ENCODE results near the gene MGAT3.
A peak's percentile ranks its signal among the peaks of the same experiment; 100 is the strongest.
"Not testable (repeated sequence)": the region's sequence is repeated elsewhere in the genome, so short reads cannot be mapped to it uniquely, and the experiment has no call there.

The MGAT3 gene

DNA sequence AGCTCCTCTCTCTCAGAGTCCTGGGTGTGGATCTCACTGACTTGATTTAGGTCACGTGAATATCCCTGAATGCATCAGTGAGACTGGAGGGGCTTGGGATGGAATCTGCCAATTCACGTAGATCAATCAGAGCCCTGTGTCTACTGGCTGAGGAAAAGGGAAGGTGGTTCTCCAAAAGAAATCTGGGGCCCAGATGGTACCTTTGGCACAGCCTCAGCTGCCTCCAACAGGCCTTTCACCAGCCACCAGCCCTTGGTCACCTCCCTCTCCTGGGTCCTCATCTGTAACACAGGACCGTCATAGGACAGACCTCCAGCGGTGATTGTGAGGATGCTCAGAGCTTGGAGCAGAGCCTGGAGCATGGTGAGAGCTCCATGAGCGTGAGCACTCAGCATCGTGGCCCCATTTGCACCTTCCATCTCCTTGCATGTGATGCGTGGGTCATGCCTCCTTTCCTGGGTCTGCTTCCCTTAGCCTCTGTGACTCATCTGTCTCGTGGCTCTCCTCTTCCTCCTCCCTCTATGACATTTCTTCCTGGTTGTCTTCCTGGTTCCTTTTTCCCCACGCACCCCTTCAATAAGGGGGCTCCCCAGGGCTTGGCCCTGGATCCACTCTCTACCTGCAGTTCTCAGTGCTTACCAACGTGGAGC, 37.8 kb downstream of the MGAT3 start:
- DNase-seq = no peak

DNA sequence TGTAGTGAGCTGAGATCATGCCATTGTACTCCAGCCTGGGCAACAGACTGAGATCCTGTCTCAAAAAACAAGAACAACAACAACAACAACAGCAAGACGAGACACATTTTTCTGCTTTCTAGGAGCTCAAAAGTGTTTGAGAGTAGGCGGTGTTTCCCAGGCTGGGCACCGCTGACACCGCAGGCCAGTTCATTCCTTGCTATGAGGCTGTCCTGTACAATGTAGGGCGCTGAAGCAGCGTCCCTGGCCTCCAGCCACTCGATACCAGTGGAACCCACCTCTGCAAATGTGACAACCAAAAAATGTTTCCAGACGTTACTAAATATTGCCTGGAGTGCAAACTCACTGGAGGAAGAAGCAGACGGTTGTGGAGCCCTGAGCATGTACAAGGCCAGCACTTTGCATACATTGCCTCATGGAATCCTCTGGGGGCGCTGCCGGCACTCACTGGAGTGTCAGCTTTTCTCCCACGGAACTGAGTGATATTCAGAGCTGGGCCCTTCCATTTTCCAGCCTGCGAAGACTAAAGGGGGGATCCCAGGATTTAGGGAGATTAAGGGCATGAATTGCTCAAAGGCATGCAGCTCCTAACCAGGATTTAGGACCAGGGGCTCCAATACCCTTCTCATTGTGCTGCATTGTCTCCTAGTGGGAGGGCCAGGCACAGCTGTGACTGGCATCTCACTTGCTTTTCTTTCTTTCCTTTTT, 39.5 kb downstream of the MGAT3 start:
- DNase-seq = peak; percentile 84

DNA sequence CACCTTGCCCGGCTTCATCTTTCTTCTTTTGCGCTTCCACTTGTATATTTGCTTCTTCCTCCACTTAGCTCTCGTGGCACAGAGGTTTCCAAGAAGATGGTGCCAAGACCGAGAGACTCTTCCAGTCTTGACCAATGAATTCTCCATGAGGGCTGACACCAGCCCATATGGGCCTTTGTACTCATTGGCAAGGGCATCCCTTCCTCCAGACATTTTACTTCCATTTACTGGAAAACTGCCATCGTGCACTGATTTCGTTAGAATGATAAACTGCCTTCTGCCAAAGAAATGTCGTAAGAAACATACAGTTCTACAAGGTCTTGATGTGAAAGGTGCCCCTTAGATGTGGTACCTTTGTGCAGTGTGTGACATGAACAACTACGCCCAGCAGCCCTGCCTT, 40.6 kb downstream of the MGAT3 start:
- DNase-seq = no peak

DNA sequence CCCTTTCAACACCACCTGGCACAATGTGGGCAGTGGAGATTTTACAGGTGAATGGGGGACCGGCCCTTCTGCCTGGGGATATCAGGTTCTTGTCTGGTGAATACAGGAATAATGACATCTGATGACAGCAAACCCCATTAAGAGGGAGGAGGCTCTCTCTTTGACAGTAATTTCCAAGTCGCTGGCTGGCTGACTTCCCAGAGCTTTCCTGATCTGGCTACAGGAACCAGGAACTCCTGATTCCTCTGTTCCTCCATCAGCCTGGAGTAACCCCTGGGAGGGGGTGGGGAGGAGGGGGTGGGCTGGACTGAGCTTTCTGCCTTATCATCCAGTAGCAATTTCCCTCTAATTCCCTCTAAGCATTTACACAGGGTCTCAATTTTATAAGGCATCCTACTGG, 41.6 kb downstream of the MGAT3 start:
- peak; percentile 30 for DNase-seq

DNA sequence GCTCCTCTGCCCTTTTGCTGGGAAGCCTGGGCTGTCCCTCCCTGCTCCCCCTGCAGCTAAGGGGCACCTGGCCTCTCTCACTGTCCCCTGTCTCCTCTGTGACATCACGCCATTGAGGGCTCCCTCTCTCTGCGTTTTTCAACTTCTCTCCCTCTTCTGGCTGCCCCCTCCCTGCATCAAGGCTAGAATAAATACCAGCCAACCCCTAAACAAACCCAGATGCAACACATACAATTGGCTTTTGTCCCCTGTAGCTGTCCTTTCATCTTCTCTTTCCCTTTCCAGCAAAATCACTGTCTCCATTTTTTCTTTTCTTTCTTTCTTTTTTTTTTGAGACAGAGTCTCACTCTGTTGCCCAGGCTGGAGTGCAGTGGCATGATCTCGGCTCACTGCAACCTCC, 42.0 kb downstream of the MGAT3 start:
- peak; percentile 46 for DNase-seq

DNA sequence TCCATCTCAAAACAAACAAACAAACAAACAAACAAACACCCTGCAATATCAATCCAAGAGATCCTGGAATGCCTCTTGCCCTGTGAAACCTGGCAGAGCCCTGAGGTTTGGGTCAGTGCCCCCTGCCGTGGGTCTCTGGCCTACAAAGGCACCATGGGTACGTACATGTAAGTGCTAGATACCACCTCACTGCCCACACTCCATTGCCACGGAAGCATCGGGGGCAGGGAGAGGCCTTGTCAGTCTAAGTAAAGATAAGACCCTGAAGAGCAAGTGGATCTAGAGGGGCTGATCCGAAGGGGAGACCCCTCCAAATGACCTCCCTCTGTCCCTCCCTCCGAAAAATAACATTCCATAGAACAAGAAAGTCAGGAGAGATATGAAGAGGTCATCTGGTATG, 43.3 kb downstream of the MGAT3 start:
- no peak for DNase-seq

DNA sequence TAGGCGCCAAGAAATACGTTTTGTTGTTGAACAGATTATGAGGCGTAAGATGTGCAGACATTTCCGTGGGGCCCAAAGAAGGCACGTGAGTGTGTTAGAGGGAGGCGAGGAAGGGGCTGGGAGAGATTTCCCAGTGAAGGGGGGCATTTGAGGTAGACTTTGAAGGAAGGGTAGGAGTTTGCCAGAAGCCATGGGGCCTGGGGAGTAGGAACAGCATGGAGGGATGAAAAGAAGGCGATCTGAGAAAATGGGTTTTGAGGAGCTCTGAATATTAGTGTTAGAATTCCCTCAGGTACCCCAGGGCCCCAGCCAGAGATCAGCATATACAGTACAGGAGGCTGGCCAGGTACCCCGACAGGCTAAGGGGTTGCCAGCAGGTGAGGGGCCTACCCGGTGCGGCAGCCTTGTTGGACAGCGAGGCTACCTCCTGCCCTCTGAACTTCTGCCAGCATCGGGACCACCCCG, 44.9 kb downstream of the MGAT3 start:
- no peak for DNase-seq

DNA sequence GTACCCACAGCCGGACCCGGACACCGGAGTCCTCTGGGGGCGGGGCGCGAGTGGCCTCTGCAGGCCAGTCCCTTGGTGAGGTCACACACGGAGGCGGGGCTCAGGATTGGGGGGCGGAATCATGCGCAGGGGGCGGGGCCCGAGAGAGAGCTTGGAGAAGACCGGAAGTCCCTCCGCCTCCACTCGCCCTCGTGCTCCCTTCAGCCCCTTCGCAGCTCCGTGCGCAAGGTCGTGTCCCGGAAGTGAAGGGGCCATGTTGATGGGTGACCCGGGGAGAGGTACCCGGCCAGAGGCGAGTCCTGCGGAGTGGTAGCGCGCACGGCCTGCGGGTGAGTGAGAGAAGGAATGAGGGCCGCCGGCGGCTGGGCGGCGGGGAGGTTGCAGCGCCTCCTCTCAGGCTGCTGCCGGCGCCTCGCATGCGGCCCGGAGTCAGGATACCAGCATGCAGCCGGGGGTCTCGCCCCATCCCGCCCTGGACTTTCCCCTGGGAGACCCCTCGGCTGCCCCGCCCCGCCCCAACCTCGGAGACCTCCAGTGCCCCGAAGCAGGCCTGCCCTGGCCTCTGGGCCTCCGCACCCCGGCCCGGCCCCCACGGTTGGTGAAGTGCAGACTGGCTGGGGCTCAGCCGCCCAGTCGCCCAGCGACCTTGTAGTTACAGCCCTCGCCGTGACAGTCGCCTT, 45.4 kb downstream of the MGAT3 start, which contains the start of gene MIEF1:
MIEF1 (plus strand) TSS at position 182 of the 680 bp plus-strand sequence. CDS start 9,005 bp downstream, outside the sequence.
- peak; percentile 98 for DNase-seq

DNA sequence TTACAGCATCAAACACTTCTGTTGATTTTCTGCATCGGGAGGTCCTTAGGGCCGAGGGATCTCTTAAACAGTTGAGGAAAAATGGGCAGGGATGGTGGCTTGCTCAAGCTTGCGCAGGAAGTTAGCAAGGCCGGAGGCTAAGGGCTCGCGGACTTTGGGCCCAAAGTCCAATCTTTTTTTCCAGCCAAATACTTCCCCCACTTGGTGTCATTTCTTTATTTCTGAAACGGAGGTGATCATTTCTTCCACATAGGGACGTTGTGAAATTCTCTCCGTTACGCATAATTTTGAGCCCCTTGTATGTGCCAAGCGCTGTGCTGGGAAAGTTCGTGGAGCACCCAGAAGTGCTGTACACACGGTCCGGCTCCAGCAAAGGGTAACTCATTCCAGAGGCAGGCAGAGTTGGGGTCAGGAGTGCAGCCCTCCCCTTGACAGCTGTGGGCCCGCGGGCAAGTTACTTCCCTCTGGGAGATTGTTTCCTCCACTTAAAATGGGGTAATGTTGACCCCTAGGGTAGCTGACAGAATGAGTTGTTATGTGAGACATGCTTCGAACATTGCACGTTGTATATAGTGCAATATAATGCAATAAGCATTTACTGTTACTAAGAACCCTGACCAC, 46.1 kb downstream of the MGAT3 start:
- no peak for DNase-seq

DNA sequence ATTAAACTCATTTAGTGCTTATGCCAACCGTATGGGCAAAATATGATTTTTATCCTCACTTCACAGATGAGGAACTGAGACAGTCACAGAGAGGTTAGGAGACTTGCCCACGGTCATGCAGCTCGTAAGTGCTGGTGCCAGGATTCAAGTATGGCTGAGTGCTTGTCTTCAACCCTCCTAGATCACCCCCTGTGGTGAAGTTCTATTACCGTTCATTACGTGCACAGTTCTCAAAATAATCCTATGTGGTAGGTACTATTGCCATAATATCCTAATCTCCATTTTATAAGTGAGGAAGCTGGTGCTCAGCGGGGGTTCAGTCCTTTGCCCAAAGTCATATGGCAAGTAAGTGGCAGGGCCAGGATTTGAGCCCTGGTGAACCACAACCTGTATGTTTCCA, 46.8 kb downstream of the MGAT3 start:
- DNase-seq = no peak

DNA sequence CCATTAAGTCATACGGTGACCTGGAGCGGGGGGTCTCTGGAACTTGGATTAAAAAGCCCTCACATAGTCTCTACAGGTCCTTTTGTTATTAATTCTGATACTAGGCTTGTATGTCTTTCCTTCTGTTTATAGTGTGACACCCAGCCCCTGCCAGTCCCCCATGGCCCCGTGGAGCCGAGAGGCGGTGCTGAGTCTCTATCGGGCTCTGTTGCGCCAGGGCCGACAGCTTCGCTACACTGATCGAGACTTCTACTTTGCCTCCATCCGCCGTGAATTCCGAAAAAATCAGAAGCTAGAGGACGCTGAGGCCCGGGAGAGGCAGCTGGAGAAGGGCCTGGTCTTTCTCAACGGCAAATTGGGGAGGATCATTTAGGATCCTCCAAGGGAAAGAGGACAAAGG, 47.3 kb downstream of the MGAT3 start:
- DNase-seq = no peak

DNA sequence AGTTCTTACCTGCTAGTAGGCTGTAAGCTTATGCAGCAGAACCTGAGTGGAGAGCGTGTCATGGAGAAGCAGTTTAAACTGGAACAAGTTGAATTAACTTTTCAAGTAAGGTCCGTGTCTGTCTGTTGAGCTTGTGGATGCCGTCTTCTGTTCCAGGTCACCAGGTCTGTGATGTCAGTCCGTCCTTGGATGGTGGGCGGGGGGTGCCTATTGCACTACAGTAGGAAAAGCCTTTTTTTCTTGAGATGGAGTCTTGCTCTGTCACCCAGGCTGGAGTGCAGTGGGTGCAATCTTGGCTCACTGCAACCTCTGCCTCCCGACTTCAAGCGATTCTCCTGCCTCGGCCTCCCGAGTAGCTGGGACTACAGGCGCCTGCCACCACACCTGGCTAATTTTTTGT, 50.2 kb downstream of the MGAT3 start:
- DNase-seq = not testable (repeated sequence)

DNA sequence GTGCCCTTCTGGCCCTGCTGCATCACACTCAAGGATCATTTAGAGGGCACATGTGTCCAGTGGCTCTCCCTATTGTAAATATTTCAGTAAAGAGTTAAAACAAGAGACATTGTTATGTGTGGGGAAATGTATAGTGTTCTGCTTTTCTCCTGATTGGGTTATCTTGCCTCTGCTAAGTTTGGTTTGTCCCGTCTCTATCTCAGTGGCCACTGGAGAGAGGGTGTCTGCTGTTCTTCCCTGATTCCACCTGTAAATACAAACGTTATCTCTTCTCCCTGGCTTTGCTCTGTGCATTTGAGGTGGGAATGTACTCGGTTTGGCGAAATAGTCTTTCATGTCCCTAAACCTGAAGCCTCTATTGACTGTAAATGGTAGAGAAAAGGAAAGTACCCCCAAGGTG, 51.6 kb downstream of the MGAT3 start:
- DNase-seq = no peak

DNA sequence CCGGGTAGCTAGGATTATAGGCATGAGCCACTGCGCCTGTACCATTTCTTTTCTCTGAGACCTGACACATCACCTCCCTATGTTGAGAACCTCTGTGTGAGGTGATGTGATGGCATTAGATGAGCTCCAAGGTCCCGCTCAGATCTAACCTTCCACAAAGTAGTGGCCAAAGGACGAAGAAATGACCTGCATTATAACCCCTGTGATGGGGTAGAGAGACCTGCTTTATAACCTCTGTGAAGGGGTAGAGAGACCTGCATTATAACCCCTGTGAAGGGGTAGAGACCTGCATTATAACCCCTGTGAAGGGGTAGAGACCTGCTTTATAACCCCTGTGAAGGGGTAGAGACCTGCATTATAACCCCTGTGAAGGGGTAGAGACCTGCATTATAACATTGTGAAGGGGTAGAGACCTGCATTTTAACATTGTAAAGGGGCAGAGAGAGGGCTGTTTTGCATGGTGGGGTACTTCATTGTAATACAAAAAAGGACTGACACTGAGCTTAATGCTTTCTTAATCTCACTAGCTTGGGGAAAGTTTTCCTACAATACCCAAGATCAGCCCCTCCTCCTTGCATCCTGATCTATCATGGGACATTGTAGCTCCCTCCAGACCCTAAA, 53.8 kb downstream of the MGAT3 start:
- no peak for DNase-seq

DNA sequence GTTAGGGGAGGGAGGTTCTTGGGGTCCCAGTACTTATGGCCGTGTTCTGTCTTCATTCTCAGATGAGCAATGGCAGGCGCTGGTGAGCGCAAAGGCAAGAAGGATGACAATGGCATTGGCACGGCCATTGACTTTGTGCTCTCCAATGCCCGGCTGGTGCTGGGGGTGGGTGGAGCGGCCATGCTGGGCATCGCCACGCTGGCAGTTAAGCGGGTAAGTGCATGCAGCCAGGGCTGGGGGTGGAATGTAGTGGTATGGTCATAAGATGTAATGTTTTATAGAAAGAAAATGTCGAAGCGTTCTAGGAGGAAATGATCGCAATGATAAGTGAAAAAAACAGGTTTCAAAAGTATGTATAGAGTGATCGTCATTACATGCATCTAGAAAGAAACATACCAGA, 54.4 kb downstream of the MGAT3 start:
- no peak for DNase-seq

DNA sequence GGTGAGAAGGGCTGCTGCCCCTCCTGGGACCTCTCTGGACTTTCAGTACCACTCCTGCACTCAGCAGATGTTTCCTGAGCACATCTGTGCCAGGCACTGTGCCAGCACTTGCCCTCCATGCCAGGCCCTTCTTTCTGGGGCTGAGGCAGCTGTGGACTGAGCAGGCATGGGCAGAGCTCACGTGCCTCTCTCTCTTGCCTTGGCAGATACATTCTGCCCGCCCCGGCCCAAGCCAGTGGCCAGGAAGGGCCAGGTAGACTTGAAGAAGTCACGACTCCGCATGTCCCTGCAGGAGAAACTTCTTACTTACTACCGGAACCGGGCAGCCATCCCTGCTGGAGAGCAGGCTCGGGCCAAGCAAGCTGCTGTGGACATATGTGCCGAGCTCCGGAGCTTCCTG, 55.2 kb downstream of the MGAT3 start:
- no peak for DNase-seq

DNA sequence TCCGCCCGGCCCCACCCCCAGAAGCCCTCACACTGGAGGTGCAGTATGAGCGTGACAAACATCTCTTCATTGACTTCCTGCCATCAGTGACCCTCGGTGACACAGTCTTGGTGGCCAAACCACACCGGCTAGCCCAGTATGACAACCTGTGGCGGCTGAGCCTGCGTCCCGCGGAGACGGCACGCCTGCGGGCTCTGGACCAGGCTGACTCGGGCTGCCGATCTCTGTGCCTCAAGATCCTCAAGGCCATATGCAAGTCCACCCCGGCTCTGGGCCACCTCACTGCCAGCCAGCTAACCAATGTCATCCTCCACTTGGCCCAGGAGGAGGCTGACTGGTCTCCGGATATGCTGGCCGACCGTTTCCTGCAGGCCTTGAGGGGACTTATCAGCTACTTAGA, 57.0 kb downstream of the MGAT3 start:
- DNase-seq = no peak

DNA sequence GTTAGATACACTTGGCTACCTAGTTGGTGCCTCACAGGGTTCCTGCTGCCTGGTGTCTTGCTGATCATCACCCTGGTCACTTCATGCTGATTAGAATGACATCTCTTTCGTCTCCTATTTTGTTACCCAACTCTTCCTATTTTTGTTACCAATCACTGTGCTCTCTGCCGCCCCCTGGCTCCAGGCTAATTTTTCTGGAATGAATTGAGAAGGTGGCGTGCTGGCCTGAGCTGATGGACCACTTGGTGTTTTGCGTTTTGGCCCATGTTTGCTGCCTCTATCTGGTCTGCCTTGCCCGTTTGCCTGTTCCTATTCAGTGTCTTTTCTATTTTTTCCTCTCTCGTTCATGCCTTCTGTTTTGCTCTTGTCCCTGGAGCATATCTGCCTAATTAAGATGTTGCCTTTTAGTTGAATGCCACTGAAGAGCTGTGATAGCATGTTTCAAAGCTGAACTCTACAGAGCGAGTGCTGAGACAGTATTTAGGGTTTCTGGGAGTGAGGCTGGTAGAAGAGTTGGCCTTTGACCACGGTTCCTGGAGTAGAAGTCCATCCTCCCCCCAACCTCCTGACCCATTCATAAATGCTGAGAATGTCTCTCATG, 57.7 kb downstream of the MGAT3 start:
- peak; percentile 68 for DNase-seq

DNA sequence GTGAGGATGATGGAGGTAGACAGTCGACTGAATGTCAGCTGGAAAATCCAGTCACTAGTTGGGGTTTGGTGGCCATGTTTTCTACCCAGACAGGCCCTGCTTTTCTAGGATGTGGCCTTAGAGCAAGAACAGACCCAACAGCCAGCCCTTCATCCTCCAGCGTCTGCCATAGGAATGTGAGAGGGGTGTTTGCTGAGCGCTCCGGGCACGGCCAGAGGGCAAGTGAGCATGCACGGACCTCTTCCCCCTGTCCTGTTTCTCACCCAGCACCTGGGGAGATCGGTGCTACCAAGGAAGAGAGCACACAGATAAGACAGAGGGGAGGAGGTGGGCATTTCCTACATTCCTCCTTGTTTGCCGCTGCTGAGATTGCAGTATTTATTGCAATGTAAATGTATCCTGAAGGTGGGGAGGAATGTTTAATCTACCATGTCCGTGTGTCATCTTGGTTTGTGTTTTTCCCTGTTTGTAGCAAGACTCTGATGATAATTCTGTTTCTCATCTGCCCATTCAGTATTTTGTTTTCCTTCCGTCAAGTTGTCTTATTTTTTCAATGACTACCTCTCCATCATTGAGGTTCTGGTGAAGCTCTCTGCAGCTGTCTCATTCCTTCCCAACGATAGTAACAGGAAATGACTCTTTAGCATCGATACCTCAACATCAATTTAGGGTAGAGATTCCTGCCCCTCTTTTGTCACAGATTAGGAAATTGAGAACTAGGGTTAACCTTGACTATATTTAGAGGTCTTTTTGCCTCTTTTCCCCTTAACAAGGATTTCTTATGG, 58.6 kb downstream of the MGAT3 start:
- no peak for DNase-seq

DNA sequence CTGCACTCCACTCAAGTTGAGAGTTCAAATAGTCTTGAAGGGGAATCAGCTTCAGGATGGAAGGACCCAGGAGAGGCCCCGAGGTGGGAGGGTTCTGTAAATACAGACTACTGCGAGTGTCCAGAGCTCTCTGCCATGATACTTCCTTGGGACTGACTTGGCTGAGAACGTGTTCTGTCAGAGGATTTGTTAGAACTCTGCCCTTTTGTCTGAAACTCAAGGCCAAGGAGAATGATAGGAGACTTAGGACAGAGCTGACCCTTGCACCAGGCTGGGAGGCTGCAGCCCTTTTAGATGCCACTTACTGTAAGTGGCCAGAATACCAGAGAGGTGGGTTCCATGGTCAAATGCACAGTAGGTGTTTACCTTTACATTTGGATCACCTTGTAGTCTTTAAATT, 60.7 kb downstream of the MGAT3 start:
- no peak for DNase-seq

DNA sequence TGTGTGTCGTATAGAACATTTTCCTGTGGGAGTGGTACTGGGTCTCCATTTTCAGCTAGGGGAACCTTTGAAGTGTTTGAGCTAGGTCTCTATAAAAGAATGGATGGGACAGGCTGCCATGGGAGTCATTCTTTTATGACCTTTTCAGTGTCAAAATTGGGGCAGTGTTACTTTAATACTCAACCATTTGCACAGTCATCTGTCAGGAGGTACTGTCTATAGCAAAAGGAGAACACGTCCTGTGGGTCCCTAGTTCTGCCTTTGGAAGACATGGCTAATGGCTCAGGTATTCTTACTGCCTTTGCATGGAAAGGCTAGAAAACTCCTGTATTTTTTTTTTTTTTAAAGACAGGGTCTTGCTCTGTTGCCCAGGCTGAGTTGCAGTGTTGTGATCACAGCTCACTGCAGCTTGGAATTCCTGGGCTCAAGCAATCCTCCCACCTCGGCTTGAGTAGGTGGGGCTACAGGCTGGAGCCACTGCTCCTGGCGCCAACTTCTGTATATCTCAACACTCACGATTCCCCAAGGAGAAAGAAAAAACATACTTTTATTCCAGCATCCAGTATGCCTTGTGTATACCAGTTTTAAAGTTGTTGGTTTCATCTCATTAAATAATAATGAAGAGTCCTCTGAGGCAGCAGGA, 61.5 kb downstream of the MGAT3 start:
- DNase-seq = no peak
